Amniotic stem cell (primary cell): ENCODE results near the gene ZNF608.

Experiments
- DNase-seq: peaks from one replicate; lab custom pipeline; 2025; lab: John Stamatoyannopoulos, UW

The ZNF608 gene

GRCh38 chr5:124745928-124746915 lies at the start of gene ZNF608:
Gene ZNF608, minus strand, starts transcription at chr5:124746639. Its CDS starts 1,650 bp downstream, at chr5:124744989.
- DNase-seq = no peak

DNA sequence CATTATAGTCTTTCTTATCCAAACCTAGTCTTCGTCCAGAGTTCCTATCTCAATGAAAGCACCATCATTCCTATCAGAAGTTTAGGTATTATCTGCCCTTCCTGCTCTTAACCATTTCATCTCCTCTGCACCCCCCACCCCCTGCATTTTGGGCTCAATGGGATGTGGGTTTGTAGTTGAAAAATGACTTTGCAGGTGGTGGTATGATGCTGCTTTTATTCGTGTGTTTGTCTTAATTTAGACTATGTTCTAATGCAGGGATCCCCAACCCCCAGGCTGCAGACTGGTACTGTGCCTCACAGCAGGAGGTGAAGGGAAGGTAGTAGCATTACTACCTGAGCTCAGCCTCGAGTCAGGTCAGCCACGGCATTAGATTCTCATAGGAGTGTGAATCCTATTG lies 49.4 kb upstream of the ZNF608 start:
- DNase-seq = no peak

GRCh38 chr5:124790895-124791732 lies 44.7 kb upstream of the ZNF608 start:
- DNase-seq = no peak

- no peak for DNase-seq
Observed at GRCh38 chr5:124790301-124790894, 44.0 kb upstream of the ZNF608 start.

- no peak for DNase-seq
Observed at GRCh38 chr5:124789104-124789605, 42.7 kb upstream of the ZNF608 start.

GRCh38 chr5:124783794-124784193 lies 37.4 kb upstream of the ZNF608 start:
- no peak for DNase-seq

- DNase-seq = no peak
Observed at GRCh38 chr5:124783285-124783684, 36.8 kb upstream of the ZNF608 start.

DNA sequence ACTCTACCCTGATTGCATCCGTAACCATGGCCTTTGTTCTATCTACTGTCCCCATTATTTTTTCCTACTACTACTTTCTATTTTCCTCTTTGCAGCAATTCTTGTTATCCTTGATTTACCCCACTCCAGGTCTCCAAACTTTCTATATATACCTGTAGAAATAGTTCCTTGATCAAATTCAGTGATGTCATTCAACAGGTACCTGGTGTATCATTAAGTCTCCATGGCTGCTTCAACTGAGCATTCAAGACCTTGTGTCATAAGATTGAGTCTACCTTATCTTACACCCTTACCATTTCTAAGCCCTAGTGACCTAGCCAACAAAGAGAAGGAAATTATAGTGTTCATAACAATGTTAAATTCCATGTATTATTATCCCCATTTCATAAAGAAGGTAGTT lies 35.8 kb upstream of the ZNF608 start:
- no peak for DNase-seq

- no peak for DNase-seq
Observed at GRCh38 chr5:124780011-124780410, 33.6 kb upstream of the ZNF608 start.

DNA sequence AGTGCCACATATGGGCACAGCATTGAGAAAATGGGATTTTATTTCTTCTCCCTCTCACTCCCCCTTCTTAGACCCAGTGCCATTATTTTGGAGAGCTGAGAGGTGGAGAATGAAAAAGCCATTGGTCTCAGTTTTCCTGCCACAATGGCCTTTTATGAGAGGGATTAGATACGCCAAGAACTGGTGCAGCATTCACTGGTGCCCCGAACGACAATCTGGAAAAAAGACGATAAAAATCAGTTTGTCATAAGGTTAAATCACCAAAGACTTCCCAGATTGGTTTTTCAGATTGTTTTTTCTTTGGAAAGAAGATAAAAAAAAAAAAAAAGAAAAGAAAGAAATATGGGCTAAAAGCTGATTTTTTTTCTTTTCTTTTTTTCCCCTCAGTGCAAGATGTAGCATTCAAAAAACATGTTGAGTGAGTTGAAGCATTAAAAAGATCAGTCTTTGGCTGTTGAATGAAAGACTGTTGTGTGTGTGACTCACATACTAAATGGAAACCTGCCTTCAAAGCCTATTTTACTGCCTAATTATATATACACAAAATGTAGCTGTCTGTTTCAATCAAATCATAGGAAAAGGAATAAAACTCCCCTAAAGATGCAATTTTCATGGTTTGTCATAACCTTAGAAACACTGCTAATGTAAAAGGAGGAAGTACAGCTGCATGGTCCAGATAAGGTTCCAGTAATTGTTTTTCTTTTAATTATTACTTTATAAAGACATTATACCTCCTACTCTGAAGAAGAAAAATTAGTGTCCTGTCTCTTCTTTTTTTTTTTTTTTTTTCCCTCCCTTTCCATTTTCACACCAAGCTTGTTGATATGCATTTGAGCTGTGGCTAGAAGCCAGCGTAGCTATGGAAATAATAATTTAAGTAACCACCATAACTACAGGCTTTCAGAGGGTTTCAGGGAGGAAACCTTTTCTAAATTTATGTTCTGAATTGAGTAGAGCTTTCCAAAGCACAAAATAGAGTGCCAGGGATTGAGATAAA lies 27.2 kb upstream of the ZNF608 start:
- no peak for DNase-seq

GRCh38 chr5:124772457-124773200 lies 26.2 kb upstream of the ZNF608 start:
- no peak for DNase-seq

DNA sequence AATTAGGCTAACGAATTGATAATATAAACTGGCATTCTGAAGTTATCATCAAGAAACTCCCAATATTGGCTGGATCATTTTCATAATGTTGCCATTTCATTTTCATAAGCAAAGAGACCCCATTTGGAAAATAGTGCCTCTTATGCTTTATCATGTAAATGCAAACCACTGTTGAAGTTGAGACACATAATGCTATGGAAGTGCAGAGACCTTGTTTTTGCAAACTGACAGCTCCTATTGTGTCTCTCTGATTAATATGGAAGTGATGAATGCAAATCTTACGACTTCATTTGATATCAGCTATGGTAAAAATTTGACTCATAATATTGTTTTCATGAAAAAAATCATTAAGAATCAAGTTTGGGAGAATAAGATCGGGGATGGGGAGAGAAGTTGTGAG lies 25.3 kb upstream of the ZNF608 start:
- DNase-seq = no peak

DNA sequence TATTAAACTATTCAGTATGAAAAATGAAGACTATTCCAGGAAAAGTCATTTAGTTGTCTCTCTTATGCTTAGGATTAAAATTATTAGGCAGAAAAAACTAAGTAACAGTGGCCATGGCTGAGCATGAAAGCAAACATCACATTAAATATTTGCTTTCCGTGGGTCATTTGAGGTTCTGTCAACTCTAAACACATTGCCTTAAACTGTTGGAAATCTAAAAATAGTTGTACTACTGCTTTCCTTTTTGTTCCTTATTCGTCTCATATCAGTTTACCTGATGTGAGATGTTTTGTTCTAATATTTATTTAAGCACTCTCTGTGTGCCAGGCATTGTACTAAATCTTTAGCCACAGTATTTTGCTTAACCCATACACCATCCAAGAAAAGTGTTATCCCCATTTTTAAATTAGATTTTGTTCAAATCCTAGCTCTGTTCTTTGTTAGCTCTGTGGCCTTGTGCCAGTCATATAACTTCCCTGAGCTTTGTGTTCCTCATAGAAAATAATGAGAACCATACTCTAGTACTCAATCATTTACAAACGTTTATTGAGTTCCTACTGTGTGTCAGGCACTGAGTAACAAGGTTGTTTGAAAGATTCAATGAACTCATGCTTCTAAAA lies 18.7 kb upstream of the ZNF608 start:
- DNase-seq = no peak

DNA sequence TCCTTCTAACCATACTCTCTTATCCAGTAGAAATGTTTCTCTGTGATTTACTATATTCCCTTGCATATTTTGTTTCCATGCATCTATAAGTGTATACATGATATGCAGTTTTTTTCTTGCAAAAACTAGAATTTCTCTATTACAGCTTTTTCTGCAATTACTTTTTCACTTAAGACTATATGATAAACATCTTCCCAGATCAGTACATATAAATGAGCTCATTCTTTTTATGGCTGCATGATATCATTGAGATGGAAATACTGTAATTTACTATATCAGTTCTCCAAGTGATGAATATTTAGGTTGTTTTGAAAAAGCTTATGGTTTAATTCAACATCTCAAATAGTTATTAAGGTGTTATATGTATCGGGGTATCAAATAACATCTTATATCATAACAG lies 18.1 kb upstream of the ZNF608 start:
- DNase-seq = no peak

DNA sequence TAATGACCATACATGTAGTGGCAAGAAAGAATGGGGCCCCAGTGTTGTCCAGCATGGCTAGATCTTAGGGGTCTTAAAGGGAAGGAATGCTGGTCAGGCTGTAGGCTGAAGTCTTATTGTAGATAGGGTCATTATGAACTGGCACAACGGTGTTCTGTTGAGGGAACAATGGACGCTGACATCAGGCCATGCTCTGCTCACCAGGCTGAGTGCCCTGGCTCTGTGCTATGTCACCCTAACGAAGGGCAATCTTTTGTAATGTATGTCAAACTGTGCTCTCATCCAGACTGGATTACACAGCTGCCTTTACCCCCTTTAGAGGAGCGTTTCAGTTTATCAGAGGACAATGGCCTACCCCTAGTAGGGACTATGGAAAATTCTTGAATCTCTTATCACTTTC lies 14.6 kb upstream of the ZNF608 start:
- no peak for DNase-seq

GRCh38 chr5:124760608-124761007 lies 14.2 kb upstream of the ZNF608 start:
- DNase-seq = no peak

DNA sequence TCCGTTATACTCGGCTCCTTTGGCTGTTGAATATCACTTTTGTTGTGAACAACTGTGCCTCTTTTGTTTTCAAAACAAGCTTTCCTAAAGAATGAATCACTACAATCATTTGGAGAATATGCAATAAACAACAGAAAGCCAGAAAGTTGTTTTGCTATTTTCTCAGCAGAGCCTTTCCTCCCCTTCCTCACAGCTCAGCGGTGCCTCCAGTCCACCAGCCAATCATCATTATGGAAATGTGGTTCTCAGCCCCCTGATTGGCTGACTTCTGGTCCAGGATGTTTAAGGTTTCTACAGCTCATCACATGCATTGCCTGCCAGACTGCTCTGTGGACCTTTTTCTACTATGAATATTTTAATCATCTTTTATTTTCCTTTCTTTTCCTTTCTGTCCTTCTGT lies 9.1 kb upstream of the ZNF608 start:
- DNase-seq = no peak

GRCh38 chr5:124755041-124755440 lies 8.6 kb upstream of the ZNF608 start:
- no peak for DNase-seq

- no peak for DNase-seq
Observed at GRCh38 chr5:124754206-124754927, 7.9 kb upstream of the ZNF608 start.
